ENCODE results near the gene APC.

The APC gene

DNA sequence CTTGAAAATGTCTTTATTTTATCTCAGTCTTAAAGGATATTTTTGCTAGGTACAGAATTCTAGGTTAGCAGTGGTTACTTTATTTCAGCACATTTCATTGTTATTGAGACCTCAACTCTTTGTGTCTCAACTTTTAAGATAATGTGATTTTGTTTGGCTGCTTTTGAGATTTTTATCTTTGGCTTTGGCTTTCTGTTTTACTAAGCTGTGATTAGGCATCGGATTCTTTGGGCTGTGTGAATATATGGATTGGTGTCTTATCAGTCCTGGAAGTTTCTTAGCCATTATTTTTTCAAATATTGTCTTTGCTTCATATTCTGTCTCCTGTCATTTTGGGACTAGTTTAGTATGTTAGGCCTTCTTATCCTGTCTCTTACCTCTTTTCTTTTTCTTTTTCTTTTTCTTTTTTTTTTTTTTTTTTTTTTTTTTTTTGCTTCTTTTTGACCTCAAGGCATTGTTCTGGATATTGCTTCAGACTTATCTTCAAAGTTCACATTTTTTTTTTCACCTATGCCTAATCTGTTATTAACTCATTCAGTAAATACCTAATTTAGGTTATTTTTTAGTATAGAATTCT lies 20.1 kb upstream of the APC start:
- FAIRE-seq = peak; percentile 67

DNA sequence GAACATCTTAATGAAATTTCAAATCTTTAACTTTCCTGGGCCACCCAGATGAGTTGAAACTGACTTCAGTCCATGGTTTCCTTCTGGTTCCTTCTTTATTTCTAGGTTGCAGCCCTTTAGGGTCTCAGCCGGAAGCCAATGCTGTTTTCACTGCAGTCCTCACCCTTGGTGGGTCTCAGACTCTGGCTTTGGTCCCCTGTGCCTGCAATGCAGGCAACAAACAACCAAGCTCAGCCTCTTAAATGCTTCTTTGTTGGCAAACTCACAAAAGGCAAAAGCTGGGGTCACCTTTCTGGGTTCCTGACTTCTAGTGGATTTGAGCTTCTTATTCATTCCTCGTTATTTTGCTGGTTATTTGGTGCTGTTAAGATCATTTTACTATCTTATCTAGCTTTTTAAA lies 19.3 kb upstream of the APC start:
- no peak for FAIRE-seq

DNA sequence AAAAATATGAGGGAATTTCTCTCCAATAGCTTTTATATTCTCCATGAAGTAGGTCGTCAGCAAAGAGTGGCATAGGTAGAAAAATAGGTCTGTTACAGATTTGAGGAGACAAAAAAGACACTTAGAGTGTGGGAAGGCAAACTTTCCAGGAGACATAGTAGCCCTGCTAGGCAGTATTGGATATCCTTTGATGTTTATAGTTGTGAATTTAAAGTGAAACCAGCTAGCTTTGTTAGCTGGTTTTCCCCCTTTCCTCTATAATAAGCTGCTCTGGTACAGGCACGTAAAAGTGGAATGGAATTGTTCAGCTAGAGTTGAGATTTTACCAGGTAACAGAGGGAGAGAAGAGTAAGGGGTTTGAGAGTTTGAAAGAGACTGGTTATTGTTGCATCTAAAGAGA lies 17.1 kb upstream of the APC start:
- FAIRE-seq = no peak

DNA sequence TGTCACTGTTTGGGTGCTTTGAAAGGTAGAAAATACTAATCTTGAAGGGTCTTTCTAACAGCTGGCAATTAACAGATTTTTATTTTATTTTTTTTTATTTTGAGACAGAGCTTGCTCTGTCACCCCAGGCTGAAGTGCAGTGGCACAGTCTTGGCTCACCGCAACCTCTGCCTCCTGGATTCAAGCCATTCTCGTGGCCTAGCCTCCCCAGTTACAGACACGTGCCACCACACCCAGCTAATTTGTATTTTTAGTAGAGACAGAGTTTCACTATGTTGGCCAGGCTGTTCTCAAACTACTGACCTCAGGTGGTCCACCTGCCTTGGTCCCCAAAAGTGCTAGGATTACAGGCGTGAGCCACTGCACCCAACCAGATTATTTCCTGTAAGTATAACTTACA lies 12.8 kb upstream of the APC start:
- no peak for FAIRE-seq

DNA sequence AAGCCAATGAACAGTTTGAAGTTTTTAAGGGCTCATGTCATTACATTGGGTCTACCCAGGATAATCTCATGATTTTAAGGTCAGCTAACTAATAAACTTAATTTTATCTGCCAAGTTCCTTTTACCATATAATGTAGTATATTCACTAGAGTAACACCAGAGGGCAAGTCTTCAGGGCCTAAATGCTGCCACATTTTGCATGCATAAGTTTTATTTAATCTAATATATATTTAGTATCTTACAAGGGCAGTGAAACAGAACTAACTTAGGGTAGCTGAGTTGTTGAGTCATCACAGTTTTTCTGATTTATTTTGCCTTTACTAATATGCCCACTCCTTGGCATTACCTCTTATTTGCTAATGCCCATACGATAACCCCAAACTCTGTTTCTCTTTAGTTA lies 8.1 kb upstream of the APC start:
- FAIRE-seq = no peak

DNA sequence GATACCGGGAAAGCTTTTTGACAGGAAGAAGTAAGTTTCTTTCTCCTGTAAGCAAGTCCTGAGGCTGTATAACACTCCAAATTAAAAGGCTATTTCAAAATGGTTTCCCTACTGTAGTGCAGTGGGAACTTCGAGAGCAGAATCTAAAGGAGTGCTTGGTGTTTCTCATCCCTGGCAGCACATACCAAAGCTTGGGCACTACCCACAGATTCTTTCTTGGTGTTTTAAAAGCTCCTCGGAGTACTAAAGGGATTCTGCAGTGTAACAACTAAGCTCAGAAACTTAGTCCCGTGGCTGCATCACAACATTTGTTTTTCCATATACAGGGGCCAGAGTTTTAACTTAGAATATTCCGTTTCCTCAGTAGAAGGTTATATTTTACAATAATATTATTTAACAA lies 5.6 kb upstream of the APC start:
- FAIRE-seq = no peak

DNA sequence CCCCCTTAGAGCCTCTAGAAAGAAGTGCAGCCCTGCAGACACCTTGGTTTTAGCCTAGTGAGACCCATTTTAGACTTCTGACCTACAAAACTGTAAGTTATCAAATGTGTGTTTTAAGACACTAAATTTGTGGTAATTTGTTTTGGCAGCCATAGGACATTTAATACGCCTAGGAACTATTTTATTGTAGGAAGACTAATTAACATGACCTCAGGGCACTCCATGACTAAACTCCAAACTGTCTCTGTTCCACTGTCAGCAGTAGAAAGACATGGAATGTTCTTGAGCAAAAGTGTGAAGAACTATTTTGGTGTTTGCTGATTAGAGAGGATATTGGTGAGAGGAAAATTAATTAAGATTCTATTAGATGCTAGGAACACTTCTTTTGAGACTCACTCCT lies 4.1 kb upstream of the APC start:
- no peak for FAIRE-seq

DNA sequence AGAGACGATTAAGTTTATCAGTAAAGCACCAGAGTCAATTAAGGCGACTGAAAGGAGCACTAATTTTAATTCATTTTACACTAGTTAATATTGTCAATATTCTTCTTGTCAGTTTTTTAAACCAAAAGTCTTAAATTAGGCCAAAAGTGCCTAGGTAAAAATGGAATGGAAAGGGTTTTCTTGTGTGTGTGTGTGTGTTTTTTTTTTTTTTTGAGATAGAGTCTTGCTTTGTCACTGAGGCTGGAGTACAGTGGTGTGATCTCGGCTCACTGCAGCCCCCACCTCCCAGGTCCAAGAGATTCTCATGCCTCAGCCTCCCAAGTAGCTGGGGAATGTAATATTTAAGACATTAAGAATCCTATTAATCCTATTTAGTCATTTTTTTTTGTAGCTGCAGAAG lies 3.1 kb upstream of the APC start:
- no peak for FAIRE-seq

DNA sequence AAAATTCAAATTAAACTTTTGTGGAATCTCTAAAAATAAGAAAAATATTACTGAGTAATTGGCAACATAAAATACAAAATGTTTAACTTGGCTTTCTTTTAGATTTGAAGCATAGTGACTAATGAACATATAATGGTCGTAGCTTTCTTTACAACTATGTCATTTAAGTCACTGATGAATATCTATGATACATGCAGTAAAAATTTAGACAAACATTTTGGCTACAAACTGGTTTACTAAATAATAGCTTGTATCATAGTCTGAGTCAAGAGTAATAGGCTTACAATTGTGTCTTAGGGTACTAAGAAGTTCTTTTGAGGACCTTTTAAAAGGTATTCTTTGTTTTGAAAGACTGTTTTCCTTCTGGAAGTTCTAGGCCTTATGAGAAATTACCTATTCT lies 2.0 kb upstream of the APC start:
- FAIRE-seq = no peak

DNA sequence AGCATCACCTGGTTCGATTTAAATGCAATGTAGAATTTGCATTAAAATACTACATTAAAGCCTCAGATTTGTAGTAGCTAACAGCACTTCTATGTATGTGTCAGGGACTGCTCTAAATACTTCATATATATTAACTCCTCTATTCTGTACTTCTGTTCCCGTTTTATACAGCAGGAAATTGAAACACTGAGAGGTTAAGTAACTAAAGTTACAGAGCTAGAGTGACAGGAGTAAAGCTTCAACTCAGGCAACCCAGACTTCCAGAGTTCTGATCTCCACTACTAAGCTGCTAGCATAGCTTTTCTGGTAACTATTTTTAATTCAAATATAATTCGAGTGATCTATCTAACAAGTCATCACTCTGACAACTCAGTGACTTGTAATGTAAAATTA lies 619 bp upstream of the APC start:
- no peak for FAIRE-seq

DNA sequence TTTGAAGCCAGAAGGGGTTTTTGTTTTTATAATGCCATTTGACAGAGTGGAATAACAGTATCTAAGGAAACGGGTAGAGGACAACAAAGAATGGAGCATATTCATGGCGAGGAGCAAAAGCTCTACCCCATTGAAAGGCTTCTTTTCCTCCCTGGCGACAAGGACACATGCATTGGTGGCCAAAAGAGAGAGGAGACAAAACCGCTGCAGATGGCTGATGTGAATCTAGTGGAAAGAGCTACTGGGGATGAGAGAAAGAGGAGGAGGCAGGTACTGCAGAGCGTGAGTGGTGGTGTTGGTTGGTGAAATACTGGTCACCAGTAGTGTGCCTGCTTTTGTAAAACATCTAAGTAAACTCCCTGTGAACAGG lies 491 bp downstream of the APC start:
- FAIRE-seq = no peak

DNA sequence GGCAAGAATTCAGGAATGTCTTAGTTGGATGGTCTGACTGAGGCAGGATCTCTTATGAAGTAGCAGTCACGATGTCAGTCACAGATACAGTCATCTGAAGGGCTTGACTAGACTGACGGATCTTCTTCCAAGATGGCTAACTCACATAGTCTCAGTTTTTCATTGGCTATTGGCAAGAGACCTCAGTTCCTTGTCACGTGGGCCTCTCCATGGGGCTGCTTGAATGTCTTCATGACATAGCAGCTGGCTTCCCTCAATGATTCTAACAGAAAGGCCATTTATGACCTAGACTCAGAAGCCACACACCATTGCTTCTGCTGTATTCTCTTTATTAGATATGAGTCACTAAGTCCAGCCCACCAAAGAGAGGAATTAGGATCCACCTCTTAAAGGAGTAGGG lies 4.7 kb downstream of the APC start:
- FAIRE-seq = no peak

DNA sequence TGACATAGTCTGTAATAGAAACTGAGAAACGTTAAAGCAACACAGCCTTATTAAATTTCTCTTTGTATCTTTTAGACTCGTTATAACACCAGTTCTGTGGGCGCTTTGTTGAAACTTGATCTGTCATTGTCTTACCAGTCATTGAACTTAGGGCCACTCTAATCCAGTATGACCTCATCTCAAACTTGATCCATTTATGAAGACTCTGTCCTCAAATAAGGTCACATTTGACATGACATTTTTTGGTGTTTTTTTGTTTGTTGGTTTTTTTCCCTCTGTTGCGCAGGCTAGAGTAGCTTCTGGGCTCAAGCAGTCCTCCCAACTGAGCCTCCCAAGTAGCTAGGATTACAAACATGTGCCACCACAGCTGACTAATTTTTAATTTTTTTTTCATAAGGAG lies 5.9 kb downstream of the APC start:
- no peak for FAIRE-seq

DNA sequence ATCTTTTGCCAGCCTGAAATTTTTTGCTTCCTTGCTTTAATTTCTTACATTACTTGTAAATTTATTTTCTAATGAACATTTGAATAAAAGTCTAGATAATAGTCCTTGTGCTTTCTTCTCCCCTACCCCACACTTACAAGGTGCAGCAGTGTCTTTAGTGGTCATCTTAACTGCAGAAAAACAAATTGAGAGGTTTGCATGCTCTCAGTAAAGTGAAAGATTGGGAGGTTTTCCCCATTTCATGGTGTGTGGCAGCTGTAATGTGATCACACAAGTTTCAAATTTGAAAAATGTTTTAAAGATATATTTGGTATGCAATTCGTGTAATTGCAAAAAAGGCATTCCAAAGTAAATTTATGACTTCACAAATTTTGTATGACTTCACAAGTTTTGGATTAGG lies 14.7 kb downstream of the APC start:
- no peak for FAIRE-seq

DNA sequence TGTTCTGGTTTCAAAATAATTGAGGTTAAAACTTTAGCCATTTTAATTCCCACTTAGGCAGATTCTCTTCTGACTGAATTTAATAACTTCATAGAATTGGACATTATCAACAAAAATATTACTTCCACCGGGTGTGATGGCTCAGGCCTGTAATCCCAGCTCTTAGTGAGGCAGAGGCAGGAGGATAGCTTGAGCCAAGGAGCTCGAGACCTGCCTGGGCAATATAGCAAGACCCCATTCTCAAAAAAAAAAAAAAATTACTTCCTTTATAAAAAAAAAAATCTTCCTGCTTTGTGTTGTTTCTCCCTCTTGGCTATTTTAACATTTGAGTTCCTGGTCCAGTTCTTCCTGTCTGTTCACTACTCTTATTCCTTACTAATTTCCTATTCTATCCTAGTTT lies 18.0 kb downstream of the APC start:
- FAIRE-seq = no peak

DNA sequence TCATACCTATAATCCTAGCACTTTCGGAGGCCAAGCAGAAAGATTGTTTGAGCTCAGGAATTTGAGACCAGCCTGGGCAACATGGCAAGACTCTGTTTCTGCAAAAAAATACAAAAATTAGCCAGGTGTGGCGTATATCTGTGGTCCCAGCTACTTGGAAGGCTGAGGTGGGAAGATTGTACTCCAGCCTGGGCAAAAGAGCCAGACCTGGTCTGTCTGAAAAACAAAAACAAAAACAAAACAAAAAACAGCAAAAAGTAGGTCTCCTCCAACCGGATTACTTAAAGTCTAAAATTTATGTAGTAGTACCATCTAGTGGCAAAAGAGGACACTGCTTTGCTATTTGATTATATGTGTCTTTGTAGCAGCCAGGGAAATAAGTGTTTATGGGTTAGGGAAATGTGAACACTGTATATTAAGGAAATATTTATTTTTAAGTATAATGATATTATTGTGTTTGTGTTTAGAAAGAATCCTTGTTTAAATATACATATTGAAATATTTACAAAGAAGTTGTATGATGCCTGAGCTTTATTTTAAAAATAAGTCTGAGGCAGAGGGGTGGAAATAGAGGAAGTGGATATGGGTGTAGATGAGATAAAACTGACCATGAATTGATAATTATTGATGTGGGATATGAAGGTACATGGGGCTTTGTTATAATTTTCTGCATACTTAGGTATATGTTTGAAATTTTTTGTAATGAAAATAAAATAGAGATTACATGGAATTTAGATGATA lies 20.0 kb downstream of the APC start:
- FAIRE-seq = peak; percentile 99

DNA sequence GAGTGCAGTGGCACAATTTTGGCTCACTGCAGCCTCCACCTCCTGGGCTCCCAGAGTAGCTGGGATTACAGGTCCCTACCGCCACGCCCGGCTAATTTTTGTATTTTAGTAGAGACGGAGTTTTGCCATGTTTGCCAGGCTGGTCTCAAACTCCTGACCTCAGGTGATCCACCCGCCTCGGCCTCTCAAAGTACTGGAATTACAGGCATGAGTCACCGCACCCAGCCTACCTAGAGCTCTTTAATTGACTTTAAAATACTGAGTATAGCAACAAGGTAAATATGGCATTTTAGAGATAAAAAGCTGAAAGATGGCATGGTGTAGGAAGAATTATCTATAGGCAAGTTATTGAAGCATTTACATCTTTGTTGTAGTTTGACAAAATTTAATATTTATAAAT lies 21.0 kb downstream of the APC start:
- no peak for FAIRE-seq

DNA sequence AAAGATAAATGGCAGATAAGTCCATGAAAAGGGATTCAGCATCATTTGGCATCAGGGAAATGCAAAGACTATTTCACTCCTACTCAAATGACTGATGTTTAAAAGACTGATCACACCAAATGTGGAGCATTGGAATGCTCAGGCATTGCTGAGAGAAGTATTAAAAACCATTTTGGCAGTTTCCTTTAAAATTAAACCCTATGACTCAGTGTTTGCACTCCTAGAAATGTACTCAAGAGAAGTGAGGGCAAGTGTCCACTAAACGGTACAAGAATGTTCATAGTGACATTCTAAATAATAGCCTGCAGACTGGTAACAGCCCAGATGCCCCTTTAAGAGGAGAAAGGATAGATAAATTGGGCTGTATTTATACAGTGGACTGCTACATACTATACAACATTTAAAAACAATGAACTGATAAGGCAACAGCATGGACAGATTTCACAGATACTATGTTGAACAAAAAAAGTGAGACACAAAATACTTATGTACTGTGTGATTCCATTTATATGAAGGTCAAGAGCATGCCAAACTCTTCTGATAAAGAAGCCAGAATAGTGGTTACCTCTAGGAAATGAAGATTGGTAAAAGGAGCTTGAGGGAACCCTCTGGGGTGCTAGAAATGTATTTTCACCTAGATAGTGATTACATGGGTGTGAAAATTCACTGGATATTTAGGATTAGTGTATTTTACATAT lies 24.6 kb downstream of the APC start:
- FAIRE-seq = no peak

DNA sequence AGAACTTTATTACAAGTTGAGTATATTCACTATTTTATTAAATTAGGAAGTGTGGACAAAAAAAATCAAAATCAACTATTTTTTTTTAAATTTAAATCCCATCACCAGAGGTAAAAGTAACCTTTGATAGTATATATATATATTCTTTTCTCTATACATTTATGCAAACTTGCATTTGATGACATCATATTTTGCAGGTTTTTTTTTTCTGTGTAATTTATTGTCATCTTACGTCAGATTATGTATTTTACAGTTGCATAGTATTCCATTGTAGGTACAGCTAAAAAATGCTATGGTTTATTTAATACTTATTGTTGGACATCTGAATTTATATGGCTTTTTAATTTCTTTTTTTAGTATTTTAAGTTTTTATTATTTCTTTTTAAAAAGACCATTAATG lies 25.5 kb downstream of the APC start:
- no peak for FAIRE-seq

DNA sequence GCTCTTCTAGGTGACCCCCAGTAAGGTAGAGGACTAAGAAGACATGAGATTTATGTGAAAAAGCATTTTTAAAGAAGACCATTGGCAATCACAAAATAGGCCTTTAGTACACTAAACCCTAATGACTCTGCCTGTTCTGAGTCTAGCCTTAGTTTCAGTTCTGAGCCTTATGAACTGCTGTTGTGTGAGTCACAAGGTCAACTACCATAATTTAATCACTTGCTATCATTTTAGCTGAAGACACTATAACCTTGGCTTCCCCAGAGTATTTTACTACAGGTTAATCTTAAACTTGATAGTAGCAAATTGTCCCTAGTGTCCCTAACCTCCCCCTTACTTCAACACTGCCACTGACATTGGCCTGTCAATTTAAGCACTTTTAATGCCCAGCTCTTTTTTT lies 34.4 kb downstream of the APC start:
- FAIRE-seq = no peak

DNA sequence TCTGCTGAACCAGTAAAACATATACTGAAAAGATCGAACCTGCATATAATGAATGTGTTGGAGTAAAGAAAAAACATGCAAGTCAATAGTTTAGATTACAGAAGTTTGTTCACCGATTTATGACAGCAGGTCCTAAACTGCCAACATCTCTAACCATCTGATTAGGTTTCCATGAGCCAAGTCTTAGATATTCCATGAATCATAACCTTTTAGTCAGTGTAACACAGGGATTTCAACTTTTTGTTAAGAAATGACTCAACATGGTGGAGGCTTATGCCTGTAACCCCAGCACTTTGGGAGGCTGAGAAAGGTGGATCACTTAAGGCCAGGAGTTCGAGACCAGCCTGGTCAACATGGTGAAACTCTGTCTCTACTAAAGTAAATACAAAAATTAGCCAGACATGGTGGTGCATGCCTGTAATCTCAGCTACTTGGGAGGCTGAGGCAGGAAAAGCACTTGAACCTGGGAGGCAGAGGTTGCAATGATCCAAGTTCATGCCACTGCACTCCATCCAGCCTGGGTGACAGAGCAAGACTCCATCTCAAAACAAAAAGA lies 38.7 kb downstream of the APC start:
- no peak for FAIRE-seq

DNA sequence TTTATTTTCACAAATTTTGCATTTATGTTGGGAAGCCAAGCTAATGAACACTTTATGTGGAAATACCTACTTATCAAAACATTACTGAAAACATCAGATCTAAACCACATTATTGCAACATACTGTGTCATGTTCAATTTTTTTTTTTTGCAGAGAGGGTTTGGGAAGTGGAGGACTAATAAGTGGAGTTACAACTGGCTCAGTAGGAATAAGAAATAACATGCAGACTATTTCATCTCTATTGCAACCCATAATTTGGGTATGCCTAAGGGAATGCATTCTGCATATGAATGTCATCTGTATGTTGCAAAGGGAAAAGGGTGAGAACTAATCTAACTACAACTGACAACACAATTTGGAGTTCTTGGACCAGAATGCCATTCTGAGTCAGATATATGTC lies 41.8 kb downstream of the APC start:
- no peak for FAIRE-seq

DNA sequence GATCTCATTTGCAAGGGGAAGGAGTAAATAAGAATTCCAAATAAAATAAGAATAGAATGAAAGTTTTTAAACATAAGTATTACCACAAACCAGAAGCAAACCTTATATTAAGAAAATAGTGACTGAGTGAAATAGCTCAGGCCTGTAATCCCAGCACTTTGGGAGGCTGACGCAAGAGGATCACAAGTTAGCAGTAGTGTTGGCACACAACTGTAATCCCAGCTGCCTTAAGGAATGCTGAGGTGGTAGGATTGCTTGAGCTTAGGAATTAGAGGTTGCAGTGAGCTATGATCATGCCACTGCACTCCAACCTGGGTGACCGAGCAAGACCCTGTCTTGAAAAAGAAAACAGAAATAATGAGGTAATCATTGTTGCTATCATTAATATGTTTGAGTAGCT lies 47.0 kb downstream of the APC start:
- FAIRE-seq = no peak

DNA sequence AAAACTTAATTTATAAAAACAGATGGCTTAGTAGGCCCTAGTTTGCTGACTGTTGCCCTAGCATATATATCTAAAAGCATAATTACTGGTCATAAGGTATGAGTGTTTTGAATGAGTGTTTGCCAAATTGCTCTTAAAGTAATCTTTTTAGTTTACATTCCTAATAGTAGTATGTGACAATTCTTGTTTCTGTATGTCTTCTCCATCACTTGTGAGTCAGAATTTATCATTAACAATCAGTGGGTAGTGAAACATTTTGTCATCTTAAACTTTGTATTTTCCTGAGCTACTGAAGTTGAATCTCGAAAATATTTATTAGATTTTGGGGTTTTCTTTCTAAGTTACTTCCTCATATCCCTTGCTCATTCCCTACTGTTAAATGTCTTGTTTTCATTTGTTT lies 49.6 kb downstream of the APC start:
- FAIRE-seq = no peak
